ENCODE results near the gene MND1.

MND1 gene

DNA sequence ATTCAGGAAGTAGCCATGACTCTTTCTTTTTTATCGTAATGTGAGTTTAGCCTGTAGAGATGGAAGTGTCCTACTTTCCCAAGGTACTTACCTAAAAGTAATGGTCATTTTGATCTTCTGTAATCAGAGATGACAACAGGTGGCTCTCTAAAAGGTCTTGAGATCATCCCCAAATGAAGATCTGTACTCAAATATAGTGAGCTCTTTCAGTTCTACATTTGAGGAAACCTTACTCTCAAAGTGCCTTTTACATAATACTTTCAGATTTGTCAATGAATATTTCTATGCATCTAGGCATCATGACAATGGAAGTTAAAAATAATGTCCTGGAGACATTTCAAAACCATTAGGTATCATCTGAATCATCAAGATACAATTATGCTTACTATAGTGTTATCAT lies 17.2 kb upstream of the MND1 start:
- Histone ChIP-seq H3K36me3 (peaks cover 6% of the 10 kb centered on the region), H3K27ac (no peak overlapping the region), H3K27me3 (ENCODE audit: insufficient read depth, low read depth, severe bottlenecking) (no peaks in the 10 kb centered on the region), H3K9me3 (ENCODE audit: severe bottlenecking) (no peaks in the 10 kb centered on the region), H3K4me3 (ENCODE audit: low read depth, low read length) (no peak overlapping the region)
- no peak for TF ChIP-seq CTCF (IDR thresholded peaks at IDR 0.05; ENCODE audit: low read depth, low read length)
- DNase-seq: no peak

DNA sequence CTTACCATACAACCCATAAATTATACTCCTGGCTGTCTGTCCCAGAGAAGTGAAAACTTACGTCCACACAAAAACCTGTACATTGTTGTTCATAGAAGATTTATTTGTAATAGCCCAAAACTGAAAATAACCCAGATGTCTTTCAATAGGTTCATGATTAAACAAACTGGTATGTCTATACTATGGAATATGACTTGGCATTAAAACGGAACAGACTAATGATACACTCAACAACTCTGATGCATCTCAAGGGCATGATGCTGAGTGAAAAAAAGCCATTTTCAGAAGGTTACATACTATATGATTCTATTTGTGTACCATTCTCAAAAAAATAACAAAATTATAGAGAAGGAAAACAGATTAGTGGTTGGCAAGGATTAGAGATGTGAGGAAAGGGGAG lies 11.6 kb upstream of the MND1 start:
- H3K27ac ChIP-seq: no peak overlapping the region
- H3K27me3 ChIP-seq (ENCODE audit: insufficient read depth, low read depth, severe bottlenecking): no peaks in the 10 kb centered on the region
- H3K4me3 ChIP-seq (ENCODE audit: low read depth, low read length): no peak overlapping the region
- H3K36me3 ChIP-seq: peaks cover 11% of the 10 kb centered on the region
- DNase-seq: no peak
- H3K9me3 ChIP-seq (ENCODE audit: severe bottlenecking): no peaks in the 10 kb centered on the region
- no peak for TF ChIP-seq CTCF (IDR thresholded peaks at IDR 0.05; ENCODE audit: low read depth, low read length)

GRCh38 chr4:153333874-153334273 lies 10.6 kb upstream of the MND1 start:
- H3K4me3 ChIP-seq (ENCODE audit: low read depth, low read length): no peak overlapping the region
- H3K9me3 ChIP-seq (ENCODE audit: severe bottlenecking): no peaks in the 10 kb centered on the region
- no peaks in the 10 kb centered on the region for H3K27me3 ChIP-seq (ENCODE audit: insufficient read depth, low read depth, severe bottlenecking)
- no peak overlapping the region for H3K27ac ChIP-seq
- TF ChIP-seq CTCF (IDR thresholded peaks at IDR 0.05; ENCODE audit: low read depth, low read length): no peak
- peaks cover 11% of the 10 kb centered on the region for H3K36me3 ChIP-seq
- DNase-seq: no peak

DNA sequence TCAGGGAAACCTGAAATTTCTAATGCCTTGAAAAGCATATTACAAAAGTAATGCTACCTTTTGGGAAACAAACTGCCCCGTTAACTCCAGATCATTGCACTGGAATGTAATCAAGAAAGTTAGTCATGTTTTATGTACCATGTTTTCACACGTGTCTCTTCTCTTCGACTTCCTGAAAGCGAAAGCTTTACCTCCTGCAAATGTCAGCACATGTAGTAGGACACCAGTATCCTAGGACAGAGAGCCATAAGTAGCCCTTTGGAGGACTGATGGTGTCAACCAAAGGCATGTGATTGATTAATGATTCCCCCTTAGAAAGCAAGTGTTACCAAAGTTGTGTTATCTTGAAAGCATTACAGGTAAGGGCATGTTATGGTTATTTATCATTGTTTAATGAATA lies 8.8 kb upstream of the MND1 start:
- Histone ChIP-seq H3K27me3 (ENCODE audit: insufficient read depth, low read depth, severe bottlenecking) (no peaks in the 10 kb centered on the region), H3K4me3 (ENCODE audit: low read depth, low read length) (no peak overlapping the region), H3K9me3 (ENCODE audit: severe bottlenecking) (no peaks in the 10 kb centered on the region), H3K27ac (no peak overlapping the region), H3K36me3 (peaks cover 11% of the 10 kb centered on the region)
- TF ChIP-seq CTCF (IDR thresholded peaks at IDR 0.05; ENCODE audit: low read depth, low read length): no peak
- DNase-seq: no peak

DNA sequence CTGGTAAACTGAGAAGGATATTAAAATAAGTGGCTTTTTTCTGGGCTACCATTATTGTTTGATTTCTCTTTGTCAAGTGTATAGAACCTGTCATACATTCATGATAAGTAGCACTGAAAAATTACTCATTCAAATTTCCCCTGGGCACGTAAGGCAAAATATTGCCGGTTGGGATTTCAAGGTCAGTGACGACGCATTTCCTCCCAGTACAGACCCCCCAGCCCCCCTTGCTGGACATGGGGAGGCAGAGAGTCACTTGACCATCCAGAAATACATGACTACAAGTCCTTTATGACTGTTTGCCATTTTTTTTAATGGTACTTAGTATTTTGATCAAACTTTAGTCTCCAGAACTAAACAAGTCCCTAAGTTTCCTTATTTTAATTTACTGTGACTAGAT lies 6.8 kb upstream of the MND1 start:
- no peaks in the 10 kb centered on the region for H3K27me3 ChIP-seq (ENCODE audit: insufficient read depth, low read depth, severe bottlenecking)
- no peak for DNase-seq
- no peak overlapping the region for H3K4me3 ChIP-seq (ENCODE audit: low read depth, low read length)
- no peak for TF ChIP-seq CTCF (IDR thresholded peaks at IDR 0.05; ENCODE audit: low read depth, low read length)
- H3K27ac ChIP-seq: no peak overlapping the region
- H3K9me3 ChIP-seq (ENCODE audit: severe bottlenecking): no peaks in the 10 kb centered on the region
- peaks cover 11% of the 10 kb centered on the region for H3K36me3 ChIP-seq

DNA sequence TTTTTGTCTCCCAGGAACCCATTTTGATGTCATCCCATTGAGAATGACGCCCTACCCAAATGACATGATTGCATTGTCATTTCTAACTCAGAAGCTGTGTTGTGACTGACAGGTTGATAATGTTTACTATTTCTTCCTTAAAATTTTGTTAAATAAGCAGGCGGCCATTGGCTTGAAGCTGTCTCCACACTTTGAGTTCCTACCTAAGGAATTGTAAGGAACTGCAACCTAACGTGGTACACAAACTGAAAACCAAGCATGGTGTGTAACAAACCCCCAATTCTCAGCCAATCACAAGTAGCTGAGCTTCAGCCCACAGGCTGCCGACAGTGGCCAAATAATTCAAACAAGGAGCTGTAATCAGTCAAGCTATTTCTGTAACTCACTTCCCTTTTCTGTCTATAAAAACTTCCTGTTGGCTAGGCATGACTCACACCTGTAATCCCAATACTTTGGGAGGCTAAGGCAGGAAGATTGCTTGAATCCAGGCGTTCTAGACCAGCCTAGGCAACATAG lies 2.9 kb upstream of the MND1 start:
- no peak for DNase-seq
- no peak for TF ChIP-seq CTCF (IDR thresholded peaks at IDR 0.05; ENCODE audit: low read depth, low read length)
- Histone ChIP-seq H3K4me3 (ENCODE audit: low read depth, low read length) (no peak overlapping the region), H3K9me3 (ENCODE audit: severe bottlenecking) (no peaks in the 10 kb centered on the region), H3K36me3 (peaks cover 4% of the 10 kb centered on the region), H3K27me3 (ENCODE audit: insufficient read depth, low read depth, severe bottlenecking) (no peaks in the 10 kb centered on the region), H3K27ac (no peak overlapping the region)

All from WERI-Rb-1 (cell line).